ENCODE measurements around the gene KCNE3.
A peak's percentile ranks its signal among the peaks of the same experiment; 100 is the strongest.

The KCNE3 gene

GRCh38 chr11:74466916-74467885 is at the start of gene KCNE3:
Gene KCNE3 (minus strand): TSS chr11:74467549. CDS start chr11:74457563, 9,986 bp downstream.
- DNase-seq, result peak; percentile 62

GRCh38 chr11:74507582-74507981 is 40.2 kb upstream of the KCNE3 start:
- DNase-seq, result no peak

- no peak for DNase-seq
Observed at GRCh38 chr11:74506823-74507222, 39.5 kb upstream of the KCNE3 start.

GRCh38 chr11:74505911-74506310 is 38.6 kb upstream of the KCNE3 start:
- no peak for DNase-seq

GRCh38 chr11:74504100-74504691 is 36.8 kb upstream of the KCNE3 start:
- no peak for DNase-seq

GRCh38 chr11:74494916-74495315 is 27.6 kb upstream of the KCNE3 start:
- DNase-seq, result no peak

- no peak for DNase-seq
Observed at GRCh38 chr11:74493791-74494630, 26.7 kb upstream of the KCNE3 start.

GRCh38 chr11:74492974-74493790 is 25.8 kb upstream of the KCNE3 start, which contains the start of gene LIPT2:
Gene LIPT2 (minus strand): TSS chr11:74493724. CDS start chr11:74493703, 21 bp downstream.
- DNase-seq, result peak; percentile 98

GRCh38 chr11:74492084-74492483 is 24.7 kb upstream of the KCNE3 start:
- no peak for DNase-seq

GRCh38 chr11:74490941-74491340 is 23.6 kb upstream of the KCNE3 start:
- no peak for DNase-seq

GRCh38 chr11:74487875-74488274 is 20.5 kb upstream of the KCNE3 start:
- DNase-seq, result no peak

- DNase-seq, result no peak
Observed at GRCh38 chr11:74485868-74486267, 18.5 kb upstream of the KCNE3 start.

GRCh38 chr11:74480688-74481417 is 13.5 kb upstream of the KCNE3 start:
- no peak for DNase-seq

GRCh38 chr11:74479732-74480123 is 12.4 kb upstream of the KCNE3 start:
- DNase-seq, result no peak

GRCh38 chr11:74478877-74479731 is 11.8 kb upstream of the KCNE3 start:
- no peak for DNase-seq

- DNase-seq, result no peak
Observed at GRCh38 chr11:74476536-74476935, 9.2 kb upstream of the KCNE3 start.

- no peak for DNase-seq
Observed at GRCh38 chr11:74474316-74474715, 7.0 kb upstream of the KCNE3 start.

GRCh38 chr11:74473382-74474173 is 6.2 kb upstream of the KCNE3 start:
- no peak for DNase-seq

- DNase-seq, result no peak
Observed at GRCh38 chr11:74471668-74472429, 4.5 kb upstream of the KCNE3 start.

Data from femur (tissue), 1 donor.